Lung (tissue), 12 donors: Measurements from ENCODE around the gene TRMT10A. TPM values are rescaled to one million over a fixed set of nuclear protein-coding genes. Genes with fewer than 3 reads are reported as not detected.

Experiments
- ATAC-seq: fragments of 200-7000 bp; cut with Tn5 transposase; one replicate; pipeline ENCODE4 v1.9.1; 2020; ENCODE audit warnings: moderate number of reproducible peaks; ENCODE audit not compliant: insufficient read depth, low FRiP score
- DNase-seq, 3 donors: peaks; one replicate each; pipeline ENCODE4 v3.0.0-alpha.2; 2013 to 2017
- H3K27ac ChIP-seq, 2 donors: one replicate each; pipeline ENCODE4 v1.5.1; 2013; ENCODE audit warnings: mild to moderate bottlenecking in 2 of 2, moderate library complexity in 2 of 2, control low read depth in 1 of 2, inconsistent platforms in 1 of 2, low read depth in 1 of 2, low read length in 1 of 2
- H3K27me3 ChIP-seq, 3 donors: one replicate each; pipeline ENCODE4 v1.5.1; 2013; ENCODE audit warnings: low read length in 2 of 3; ENCODE audit not compliant: control insufficient read depth in 3 of 3, insufficient read depth in 3 of 3
- H3K36me3 ChIP-seq, 4 donors: one replicate each; pipeline ENCODE4 v1.5.1; 2013; ENCODE audit warnings: low read length in 4 of 4, mild to moderate bottlenecking in 1 of 4, moderate library complexity in 1 of 4; ENCODE audit not compliant: control insufficient read depth in 4 of 4, insufficient read depth in 4 of 4
- H3K4me1 ChIP-seq, 5 donors: one replicate each; pipeline ENCODE4 v1.5.1; 2013; ENCODE audit warnings: low read length in 5 of 5, mild to moderate bottlenecking in 2 of 5, moderate library complexity in 1 of 5; ENCODE audit not compliant: control insufficient read depth in 5 of 5, insufficient read depth in 5 of 5
- H3K4me3 ChIP-seq: one replicate; pipeline ENCODE4 v1.5.1; 2013; ENCODE audit warnings: mild to moderate bottlenecking, control low read depth, moderate library complexity
- H3K9ac ChIP-seq, 2 donors: one replicate each; pipeline ENCODE4 v1.5.1; 2013; ENCODE audit warnings: low read length in 2 of 2, control low read depth in 1 of 2; ENCODE audit not compliant: insufficient read depth in 1 of 2
- H3K9me3 ChIP-seq, 4 donors: one replicate each; pipeline ENCODE4 v1.5.1; 2013; ENCODE audit warnings: low read length in 3 of 4, mild to moderate bottlenecking in 1 of 4, moderate library complexity in 1 of 4; ENCODE audit not compliant: control insufficient read depth in 4 of 4, insufficient read depth in 3 of 4
- CTCF ChIP-seq: IDR thresholded peaks from 2 replicates; pipeline ENCODE4 v1.5.1; 2012; ENCODE audit warnings: mild to moderate bottlenecking; ENCODE audit errors: control extremely low read depth, extremely low read depth
- whole genome bisulfite sequencing, 2 donors: extraction: QIAGEN DNeasy Blood & Tissue Kit; methylation state at CpG; one replicate each; pipeline ENCODE4 v1.1.7; 2013; 5-methylcytosine and 5-hydroxymethylcytosine counted together
- polyA plus RNA-seq, 2 donors: library from polyadenylated mRNA; stranded (reverse); fragments of 200-250 nt; gene quantifications; one replicate each; pipeline ENCODE4 v1.2.1, GENCODE V29; 2013
- total RNA-seq, 2 donors: library from RNA; depleted of rRNA in 1 of 2; stranded (reverse); fragments of >200 nt in 1 of 2; gene quantifications; one replicate each; pipeline ENCODE4 v1.2.1, GENCODE V29; 2014 to 2021
- donor health status: control.
- donor health status: control.
- donor health status: Bipolar disorder and iron deficiency.
- donor health status: healthy.
- donor health status: DM: yes; HTN: yes; CAD: no.

The TRMT10A gene
- total and polyA plus RNA-seq, 4 donors = 3.0 to 12.2 (median 4.7) TPM

- Histone ChIP-seq H3K9ac (no peak overlapping the region), H3K36me3 (no peaks in the 10 kb centered on the region), H3K27me3 (no peaks in the 10 kb centered on the region), H3K4me1 (no peaks in the 10 kb centered on the region), H3K9me3 (no peaks in the 10 kb centered on the region), H3K27ac (no peak overlapping the region), H3K4me3 (no peak overlapping the region)
- WGBS, 2 donors = 87 to 88% methylated on average over 4 of the region's 4 CpGs
- no peak for TF ChIP-seq CTCF
- ATAC-seq = no peak
- DNase-seq = no peak
Observed at GRCh38 chr4:99593781-99594641, 30.2 kb upstream of the TRMT10A start.

- H3K36me3 ChIP-seq = no peaks in the 10 kb centered on the region
- no peaks in the 10 kb centered on the region for H3K27me3 ChIP-seq
- 92 to 95% methylated on average over 3 of the region's 3 CpGs for WGBS, 2 donors
- H3K27ac ChIP-seq = no peak overlapping the region
- no peak overlapping the region for H3K9ac ChIP-seq
- no peaks in the 10 kb centered on the region for H3K4me1 ChIP-seq
- no peak overlapping the region for H3K4me3 ChIP-seq
- H3K9me3 ChIP-seq = no peaks in the 10 kb centered on the region
- DNase-seq (no peak), ATAC-seq (no peak)
- TF ChIP-seq CTCF = no peak
Observed at GRCh38 chr4:99591757-99592156, 27.9 kb upstream of the TRMT10A start.

GRCh38 chr4:99587803-99588202 lies 24.0 kb upstream of the TRMT10A start:
- no peak overlapping the region for H3K4me3 ChIP-seq
- no peaks in the 10 kb centered on the region for H3K9me3 ChIP-seq
- no peaks in the 10 kb centered on the region for H3K36me3 ChIP-seq
- no peaks in the 10 kb centered on the region for H3K27me3 ChIP-seq
- 55 to 79% methylated on average over 1 of the region's 1 CpG for WGBS, 2 donors
- H3K27ac ChIP-seq = no peak overlapping the region
- no peak overlapping the region for H3K9ac ChIP-seq
- DNase-seq (no peak), ATAC-seq (no peak)
- H3K4me1 ChIP-seq = no peaks in the 10 kb centered on the region
- no peak for TF ChIP-seq CTCF

- Histone ChIP-seq H3K27ac (no peak overlapping the region), H3K4me1 (no peaks in the 10 kb centered on the region), H3K9ac (no peak overlapping the region), H3K36me3 (no peaks in the 10 kb centered on the region), H3K9me3 (no peaks in the 10 kb centered on the region), H3K4me3 (no peak overlapping the region), H3K27me3 (no peaks in the 10 kb centered on the region)
- no peak for TF ChIP-seq CTCF
- ATAC-seq (no peak), DNase-seq (no peak)
Observed at GRCh38 chr4:99587309-99587708, 23.5 kb upstream of the TRMT10A start.
